Activated CD4-positive, alpha-beta T cell treated with anti-CD3 and anti-CD28 coated beads, Interleukin-2, amount 10 ng/mL, durations not matched to agents 7 days and 5 days (primary cell): ENCODE measurements around the gene TDRD7. TPM values are rescaled to one million over a fixed set of nuclear protein-coding genes. Genes with fewer than 3 reads are reported as not detected.

Source experiments
- CTCF ChIA-PET: fragments of 350-600 bp; sonication (Branson Sonifier 250); formaldehyde crosslinking; loops from one replicate; lab custom pipeline; 2021; ENCODE audit warnings: antibody characterized with exemption; lab: Charles Lee
- POLR2A ChIA-PET: fragments of 350-600 bp; sonication (Branson Sonifier 250); formaldehyde crosslinking; loops from one replicate; lab custom pipeline; 2021; ENCODE audit warnings: antibody characterized with exemption; lab: Charles Lee
- DNase-seq: peaks from one replicate; pipeline ENCODE4 v3.0.0-alpha.2; 2020
- H3K27ac Mint-ChIP-seq: one replicate; pipeline ENCODE4 v1.8.0; 2021; ENCODE audit warnings: mild to moderate bottlenecking, moderate library complexity, mixed read lengths
- H3K27me3 Mint-ChIP-seq: one replicate; pipeline ENCODE4 v1.8.0; 2021; ENCODE audit warnings: mixed read lengths
- H3K36me3 Mint-ChIP-seq: one replicate; pipeline ENCODE4 v1.8.0; 2021; ENCODE audit warnings: low read depth, mixed read lengths
- H3K4me1 Mint-ChIP-seq: one replicate; pipeline ENCODE4 v1.8.0; 2021; ENCODE audit warnings: mixed read lengths
- H3K4me3 Mint-ChIP-seq: one replicate; pipeline ENCODE4 v1.8.0; 2021; ENCODE audit warnings: mild to moderate bottlenecking, moderate library complexity, mixed read lengths
- H3K9me3 Mint-ChIP-seq: one replicate; pipeline ENCODE4 v1.8.0; 2021; ENCODE audit warnings: mixed read lengths
- total RNA-seq, 2 experiments: library from RNA; stranded (reverse); gene quantifications; one replicate each; pipeline ENCODE4 v1.2.3, GENCODE V29; 2021

TDRD7 gene
- total RNA-seq, 2 experiments from 2014 or later, result 18.1 to 19.5 TPM

GRCh38 chr9:97517331-97518089 is 105.6 kb downstream of the TDRD7 start:
- peaks cover 36% of the 10 kb centered on the region for H3K27me3 Mint-ChIP-seq

GRCh38 chr9:97518166-97518908 is 106.4 kb downstream of the TDRD7 start:
- Mint-ChIP-seq H3K4me3 (no peak overlapping the region), H3K27me3 (peaks cover 36% of the 10 kb centered on the region), H3K27ac (no peak overlapping the region), H3K36me3 (no peaks in the 10 kb centered on the region), H3K9me3 (no peaks in the 10 kb centered on the region), H3K4me1 (no peaks in the 10 kb centered on the region)
- CTCF ChIA-PET, result interaction anchor here (0.9 to 3.1 kb wide), 3 partner anchors 9 to 44 kb away, joined by 4 to 9 read pairs (median 9); no protein-coding TSS in a partner anchor
- POLR2A ChIA-PET, result no interaction called here
- no peak for DNase-seq

More at GRCh38 chr9:97517331-97518089, 105.6 kb downstream of the TDRD7 start:
- Mint-ChIP-seq H3K27ac (no peak overlapping the region), H3K9me3 (no peaks in the 10 kb centered on the region), H3K36me3 (no peaks in the 10 kb centered on the region), H3K4me1 (no peaks in the 10 kb centered on the region), H3K4me3 (no peak overlapping the region)
- POLR2A ChIA-PET, result no interaction called here
- DNase-seq, result no peak
- CTCF ChIA-PET, result interaction anchor here (1.0 to 3.1 kb wide), 4 partner anchors 8 to 59 kb away, joined by 3 to 9 read pairs (median 7); no protein-coding TSS in a partner anchor

GRCh38 chr9:97518909-97519307 is 107.0 kb downstream of the TDRD7 start:
- H3K4me1 Mint-ChIP-seq, result no peaks in the 10 kb centered on the region
- no peaks in the 10 kb centered on the region for H3K9me3 Mint-ChIP-seq
- H3K27me3 Mint-ChIP-seq, result peaks cover 36% of the 10 kb centered on the region
- H3K27ac Mint-ChIP-seq, result no peak overlapping the region
- CTCF ChIA-PET, result interaction anchor here (0.9 to 3.1 kb wide), 3 partner anchors 10 to 45 kb away, joined by 4 to 9 read pairs (median 9); no protein-coding TSS in a partner anchor
- no peaks in the 10 kb centered on the region for H3K36me3 Mint-ChIP-seq
- H3K4me3 Mint-ChIP-seq, result no peak overlapping the region
- no peak for DNase-seq
- POLR2A ChIA-PET, result no interaction called here

DNA sequence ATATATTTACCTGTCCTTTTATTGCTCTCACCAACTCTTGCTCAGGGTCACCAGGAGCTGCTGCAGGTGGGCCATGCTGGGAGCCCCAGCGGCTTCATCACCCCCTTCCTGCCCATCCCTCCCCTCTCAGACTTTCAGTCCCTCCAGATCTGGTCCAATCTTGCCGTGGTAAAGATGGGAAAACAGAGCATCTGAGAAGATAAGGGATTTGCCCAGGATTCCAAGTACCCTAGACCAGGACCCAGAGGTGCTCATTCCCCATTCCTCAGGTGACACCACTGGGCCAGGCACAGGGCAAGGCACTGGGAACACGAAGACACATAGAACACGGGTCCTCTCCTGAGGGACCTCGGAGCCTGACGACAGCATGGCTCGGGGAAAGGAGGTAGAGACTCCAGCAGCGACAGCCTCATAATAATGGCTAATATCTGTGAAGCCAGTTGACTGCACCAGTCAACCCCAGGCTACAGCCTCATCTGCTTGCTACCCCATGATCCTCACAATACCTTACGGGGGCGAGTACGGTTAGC is 107.6 kb downstream of the TDRD7 start:
- ChIA-PET POLR2A (no interaction called here), CTCF (interaction anchor here (0.9 to 3.1 kb wide), 3 partner anchors 8 to 45 kb away, joined by 3 to 9 read pairs (median 4); no protein-coding TSS in a partner anchor)
- Mint-ChIP-seq H3K27ac (no peak overlapping the region), H3K4me1 (no peaks in the 10 kb centered on the region), H3K9me3 (no peaks in the 10 kb centered on the region), H3K4me3 (no peak overlapping the region), H3K27me3 (peaks cover 36% of the 10 kb centered on the region), H3K36me3 (no peaks in the 10 kb centered on the region)
- DNase-seq, result no peak

GRCh38 chr9:97521576-97522333 is 109.9 kb downstream of the TDRD7 start:
- Mint-ChIP-seq H3K9me3 (no peaks in the 10 kb centered on the region), H3K4me1 (no peaks in the 10 kb centered on the region), H3K36me3 (no peaks in the 10 kb centered on the region), H3K27ac (no peak overlapping the region), H3K27me3 (peaks cover 30% of the 10 kb centered on the region), H3K4me3 (no peak overlapping the region)
- ChIA-PET POLR2A (no interaction called here), CTCF (no interaction called here)
- DNase-seq, result no peak

GRCh38 chr9:97524424-97524823 is 112.5 kb downstream of the TDRD7 start:
- H3K27me3 Mint-ChIP-seq, result peaks cover 11% of the 10 kb centered on the region
- CTCF ChIA-PET, result no interaction called here
- H3K27ac Mint-ChIP-seq, result no peak overlapping the region
- POLR2A ChIA-PET, result no interaction called here
- no peaks in the 10 kb centered on the region for H3K36me3 Mint-ChIP-seq
- no peak overlapping the region for H3K4me3 Mint-ChIP-seq
- no peak for DNase-seq
- H3K4me1 Mint-ChIP-seq, result peaks cover under 1% of the 10 kb centered on the region
- no peaks in the 10 kb centered on the region for H3K9me3 Mint-ChIP-seq

GRCh38 chr9:97525451-97525850 is 113.6 kb downstream of the TDRD7 start:
- H3K27ac Mint-ChIP-seq, result no peak overlapping the region
- no peak for DNase-seq
- ChIA-PET CTCF (interaction anchor here (1.3 to 1.9 kb wide), 3 partner anchors 8 to 23 kb away, joined by 3 to 5 read pairs (median 5); no protein-coding TSS in a partner anchor), POLR2A (no interaction called here)
- no peaks in the 10 kb centered on the region for H3K36me3 Mint-ChIP-seq
- H3K4me3 Mint-ChIP-seq, result no peak overlapping the region
- H3K9me3 Mint-ChIP-seq, result no peaks in the 10 kb centered on the region
- peaks cover 7% of the 10 kb centered on the region for H3K4me1 Mint-ChIP-seq
- peaks cover 6% of the 10 kb centered on the region for H3K27me3 Mint-ChIP-seq

DNA sequence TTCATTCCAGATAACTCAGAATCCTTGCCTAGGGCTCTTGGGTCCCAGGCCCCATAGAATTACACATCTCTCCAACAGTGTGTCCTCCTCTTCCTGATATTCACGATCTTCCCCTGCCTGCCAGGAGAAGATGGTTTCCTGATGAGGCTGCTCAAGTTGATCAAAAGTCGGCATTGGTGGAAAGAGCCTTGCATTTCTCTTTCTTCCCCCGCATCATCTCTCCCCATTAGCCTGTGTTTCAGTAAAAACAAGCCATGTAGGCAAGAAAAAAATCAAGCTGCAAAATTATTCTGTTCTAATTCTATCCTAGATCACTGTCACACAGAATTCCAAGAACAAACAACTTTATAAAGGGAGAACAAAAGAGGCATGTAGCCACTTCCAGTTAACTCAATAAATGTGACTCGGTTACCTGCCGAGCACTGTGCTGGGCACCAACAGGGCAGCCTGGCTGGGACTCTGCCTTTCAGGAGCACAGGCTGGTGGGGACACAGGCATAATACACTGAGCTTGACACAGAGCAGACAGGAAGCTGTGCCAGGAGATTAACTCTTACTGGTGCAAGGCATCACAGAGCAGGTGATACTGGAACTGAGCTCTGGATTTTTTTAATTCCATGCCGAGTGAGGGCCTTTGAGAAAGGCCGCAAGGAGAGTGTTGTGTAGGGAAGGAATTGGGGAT is 115.1 kb downstream of the TDRD7 start:
- Mint-ChIP-seq H3K27ac (no peak overlapping the region), H3K27me3 (no peaks in the 10 kb centered on the region)
- CTCF ChIA-PET, result interaction anchor here (0.9 to 1.9 kb wide), 4 partner anchors 10 to 24 kb away, joined by 3 to 5 read pairs (median 5); no protein-coding TSS in a partner anchor

GRCh38 chr9:97527626-97528528 is 116.0 kb downstream of the TDRD7 start:
- DNase-seq, result no peak
- peaks cover 2% of the 10 kb centered on the region for H3K27me3 Mint-ChIP-seq
- H3K4me1 Mint-ChIP-seq, result peaks cover 7% of the 10 kb centered on the region
- no peaks in the 10 kb centered on the region for H3K36me3 Mint-ChIP-seq
- H3K9me3 Mint-ChIP-seq, result no peaks in the 10 kb centered on the region
- H3K27ac Mint-ChIP-seq, result no peak overlapping the region
- CTCF ChIA-PET, result interaction anchor here (0.9 to 1.8 kb wide), 2 partner anchors 14 to 17 kb away, joined by 3 to 5 read pairs; no protein-coding TSS in a partner anchor
- POLR2A ChIA-PET, result no interaction called here
- no peak overlapping the region for H3K4me3 Mint-ChIP-seq

More for the DNA sequence above, 115.1 kb downstream of the TDRD7 start:
- DNase-seq, result no peak
- POLR2A ChIA-PET, result no interaction called here
- H3K4me1 Mint-ChIP-seq, result peaks cover 7% of the 10 kb centered on the region
- H3K9me3 Mint-ChIP-seq, result no peaks in the 10 kb centered on the region
- H3K4me3 Mint-ChIP-seq, result no peak overlapping the region
- no peaks in the 10 kb centered on the region for H3K36me3 Mint-ChIP-seq

- Mint-ChIP-seq H3K4me3 (no peak overlapping the region), H3K4me1 (peaks cover 7% of the 10 kb centered on the region), H3K27ac (no peak overlapping the region), H3K9me3 (no peaks in the 10 kb centered on the region), H3K27me3 (peaks cover 2% of the 10 kb centered on the region), H3K36me3 (no peaks in the 10 kb centered on the region)
- no peak for DNase-seq
- ChIA-PET CTCF (interaction anchor here (1.8 kb wide), 1 partner anchor 15 kb away, joined by 5 read pairs; no protein-coding TSS in a partner anchor), POLR2A (no interaction called here)
Measured at GRCh38 chr9:97528529-97529230, 116.8 kb downstream of the TDRD7 start.
